ENCODE results near the gene DDX4.

DNA sequence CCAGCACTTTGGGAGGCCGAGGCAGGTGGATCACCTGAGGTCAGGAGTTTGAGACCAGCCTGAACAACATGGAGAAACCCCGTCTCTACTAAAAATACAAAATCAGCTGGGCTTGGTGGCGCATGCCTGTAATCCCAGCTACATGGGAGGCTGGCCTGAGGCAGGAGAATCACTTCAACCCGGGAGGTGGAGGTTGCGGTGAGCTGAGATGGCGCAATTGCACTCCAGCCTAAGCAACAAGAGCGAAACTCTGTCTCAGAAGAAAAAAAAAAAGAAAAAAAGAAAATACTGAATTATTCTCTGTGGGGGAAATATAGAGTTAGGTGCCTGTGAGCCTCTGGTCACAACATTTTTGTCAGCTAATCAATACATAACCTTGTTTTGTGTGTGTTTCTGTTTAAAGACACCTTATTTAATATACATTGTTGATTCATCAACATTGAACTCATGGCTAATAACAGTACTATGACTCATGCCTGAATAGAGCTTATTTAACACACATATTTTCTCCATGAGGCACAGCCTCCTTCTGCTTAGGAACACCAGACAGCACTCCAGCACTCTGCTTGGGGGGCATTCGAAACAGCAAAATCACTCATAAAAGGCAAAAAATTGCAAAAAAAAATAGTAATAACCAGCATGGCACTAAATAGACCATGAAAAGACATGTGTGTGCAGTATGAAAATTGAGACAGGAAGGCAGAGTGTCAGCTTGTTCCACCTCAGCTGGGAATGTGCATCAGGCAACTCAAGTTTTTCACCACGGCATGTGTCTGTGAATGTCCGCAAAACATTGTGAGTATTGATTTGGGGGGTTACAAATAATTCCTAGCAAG lies 113.2 kb downstream of the DDX4 start, which contains the start of gene IL31RA:
- TF ChIP-seq, protein P1, sequence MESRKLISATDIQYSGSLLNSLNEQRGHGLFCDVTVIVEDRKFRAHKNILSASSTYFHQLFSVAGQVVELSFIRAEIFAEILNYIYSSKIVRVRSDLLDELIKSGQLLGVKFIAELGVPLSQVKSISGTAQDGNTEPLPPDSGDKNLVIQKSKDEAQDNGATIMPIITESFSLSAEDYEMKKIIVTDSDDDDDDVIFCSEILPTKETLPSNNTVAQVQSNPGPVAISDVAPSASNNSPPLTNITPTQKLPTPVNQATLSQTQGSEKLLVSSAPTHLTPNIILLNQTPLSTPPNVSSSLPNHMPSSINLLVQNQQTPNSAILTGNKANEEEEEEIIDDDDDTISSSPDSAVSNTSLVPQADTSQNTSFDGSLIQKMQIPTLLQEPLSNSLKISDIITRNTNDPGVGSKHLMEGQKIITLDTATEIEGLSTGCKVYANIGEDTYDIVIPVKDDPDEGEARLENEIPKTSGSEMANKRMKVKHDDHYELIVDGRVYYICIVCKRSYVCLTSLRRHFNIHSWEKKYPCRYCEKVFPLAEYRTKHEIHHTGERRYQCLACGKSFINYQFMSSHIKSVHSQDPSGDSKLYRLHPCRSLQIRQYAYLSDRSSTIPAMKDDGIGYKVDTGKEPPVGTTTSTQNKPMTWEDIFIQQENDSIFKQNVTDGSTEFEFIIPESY (IDR thresholded peaks at IDR 0.05; ENCODE audit: extremely low read depth, insufficient replicate concordance, low read length), result no peak
- TF ChIP-seq, protein P2, sequence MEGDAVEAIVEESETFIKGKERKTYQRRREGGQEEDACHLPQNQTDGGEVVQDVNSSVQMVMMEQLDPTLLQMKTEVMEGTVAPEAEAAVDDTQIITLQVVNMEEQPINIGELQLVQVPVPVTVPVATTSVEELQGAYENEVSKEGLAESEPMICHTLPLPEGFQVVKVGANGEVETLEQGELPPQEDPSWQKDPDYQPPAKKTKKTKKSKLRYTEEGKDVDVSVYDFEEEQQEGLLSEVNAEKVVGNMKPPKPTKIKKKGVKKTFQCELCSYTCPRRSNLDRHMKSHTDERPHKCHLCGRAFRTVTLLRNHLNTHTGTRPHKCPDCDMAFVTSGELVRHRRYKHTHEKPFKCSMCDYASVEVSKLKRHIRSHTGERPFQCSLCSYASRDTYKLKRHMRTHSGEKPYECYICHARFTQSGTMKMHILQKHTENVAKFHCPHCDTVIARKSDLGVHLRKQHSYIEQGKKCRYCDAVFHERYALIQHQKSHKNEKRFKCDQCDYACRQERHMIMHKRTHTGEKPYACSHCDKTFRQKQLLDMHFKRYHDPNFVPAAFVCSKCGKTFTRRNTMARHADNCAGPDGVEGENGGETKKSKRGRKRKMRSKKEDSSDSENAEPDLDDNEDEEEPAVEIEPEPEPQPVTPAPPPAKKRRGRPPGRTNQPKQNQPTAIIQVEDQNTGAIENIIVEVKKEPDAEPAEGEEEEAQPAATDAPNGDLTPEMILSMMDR (IDR thresholded peaks at IDR 0.05 in 2 of 3, conservative IDR thresholded peaks at IDR 0.05 in 1 of 3; ENCODE audit: borderline replicate concordance in 1 of 3, insufficient read depth in 1 of 3, low read depth in 2 of 3, low read length in 2 of 3), result no peak
- TF ChIP-seq ZNF274 (IDR thresholded peaks at IDR 0.05; ENCODE audit: low read depth, low read length) (no peak), EZH2 (IDR thresholded peaks at IDR 0.05) (no peak), POLR2A (IDR thresholded peaks at IDR 0.05; ENCODE audit: borderline replicate concordance, extremely low read depth, insufficient read depth, insufficient read length) (no peak), SP1 (IDR thresholded peaks at IDR 0.05; ENCODE audit: low read depth) (peak; percentile 71), RAD21 (IDR thresholded peaks at IDR 0.05; ENCODE audit: low read depth) (0 out of 2 replicates have a peak, but pooled peaks have one; percentile 23)
- TF ChIP-seq, protein P3, sequence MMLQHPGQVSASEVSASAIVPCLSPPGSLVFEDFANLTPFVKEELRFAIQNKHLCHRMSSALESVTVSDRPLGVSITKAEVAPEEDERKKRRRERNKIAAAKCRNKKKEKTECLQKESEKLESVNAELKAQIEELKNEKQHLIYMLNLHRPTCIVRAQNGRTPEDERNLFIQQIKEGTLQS (IDR thresholded peaks at IDR 0.05), result 0 out of 2 replicates have a peak, but pooled peaks have one; percentile 43

All from HCT116 (cell line).